OCI-LY3 (cell line): Measurements from ENCODE around the gene ROR2.

Experiments
- CTCF ChIP-seq: fragments of 200-600, 300-600 bp; sonication (generic); IDR thresholded peaks from 2 replicates; pipeline ENCODE4 v1.5.1; 2014; ENCODE audit warnings: antibody characterized with exemption, low read length, low read depth
- EZH2phosphoT487 ChIP-seq: fragments of 200-600 bp; shearing (Covaris generic); IDR thresholded peaks from 2 replicates; pipeline ENCODE4 v1.6.1; 2018; ENCODE audit warnings: antibody characterized with exemption, mixed run types, low read depth

DNA sequence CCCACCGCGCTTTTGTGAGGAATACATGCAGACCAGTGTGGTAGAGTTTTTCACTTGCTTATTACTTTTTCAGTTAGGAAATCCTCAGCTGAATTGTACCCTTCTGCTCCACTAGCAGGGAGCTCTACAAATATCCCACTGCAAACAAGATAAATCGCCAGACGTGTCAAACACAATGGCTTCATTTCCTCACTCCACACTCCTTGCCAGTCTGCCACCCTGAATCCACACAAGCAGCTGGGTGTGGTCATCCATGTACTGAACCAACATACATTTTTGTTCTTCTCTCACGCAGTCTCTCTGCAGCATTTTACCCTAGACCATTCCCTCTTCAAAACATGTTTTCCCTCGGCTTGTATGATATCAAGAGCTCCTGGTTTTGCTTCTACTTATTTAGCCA is 3.7 kb upstream of the ROR2 start:
- TF ChIP-seq CTCF (no peak), EZH2phosphoT487 (no peak)
